Activated CD4-positive, alpha-beta T cell treated with anti-CD3 and anti-CD28 coated beads, Interleukin-2, Interleukin-4, amounts not matched to agents 100 ng/mL and 50 ng/mL, durations not matched to agents 16 hours and 8 hours (primary cell): Measurements from ENCODE around the gene RAB1A.

ENCODE experiments used
- DNase-seq: peaks from one replicate; pipeline ENCODE4 v3.0.0-alpha.2; 2020; ENCODE audit warnings: low spot score

The RAB1A gene

GRCh38 chr2:65061146-65061909 lies 68.6 kb downstream of the RAB1A start:
- DNase-seq = no peak

- DNase-seq = no peak
These were observed 70.8 kb downstream of the RAB1A start for GRCh38 chr2:65059071-65059470.

DNA sequence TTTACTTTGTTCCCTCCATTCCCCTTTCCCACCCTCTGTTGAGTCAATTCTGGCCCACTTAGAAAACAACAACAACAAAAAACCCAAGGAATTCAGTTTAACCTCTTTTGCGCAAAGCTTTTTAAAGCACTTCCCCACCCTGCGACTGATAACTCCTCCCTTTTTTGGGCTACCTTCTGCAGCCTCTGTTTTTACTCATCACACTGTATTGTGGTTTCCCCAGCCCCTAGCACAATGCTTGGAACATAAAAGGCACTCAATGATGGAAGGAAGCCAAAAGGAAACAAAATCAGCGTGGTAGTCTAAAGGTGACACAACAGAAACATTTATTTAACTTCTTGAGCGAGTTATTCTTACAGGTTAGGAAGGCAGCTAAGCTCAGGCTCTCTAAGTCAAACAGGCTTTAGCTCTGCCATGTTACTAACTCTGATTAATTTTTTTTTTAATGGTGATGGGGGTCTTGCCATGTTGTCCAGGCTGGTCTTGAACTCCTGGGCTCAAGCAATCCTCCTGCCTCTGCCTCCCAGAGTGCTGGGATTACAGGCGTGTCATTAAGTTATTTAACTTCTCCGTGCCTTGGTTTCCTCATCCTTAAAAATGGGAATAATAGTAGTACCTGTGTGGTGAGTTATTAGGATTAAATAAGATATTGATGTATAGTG lies 72.4 kb downstream of the RAB1A start:
- peak; percentile 85 for DNase-seq

DNA sequence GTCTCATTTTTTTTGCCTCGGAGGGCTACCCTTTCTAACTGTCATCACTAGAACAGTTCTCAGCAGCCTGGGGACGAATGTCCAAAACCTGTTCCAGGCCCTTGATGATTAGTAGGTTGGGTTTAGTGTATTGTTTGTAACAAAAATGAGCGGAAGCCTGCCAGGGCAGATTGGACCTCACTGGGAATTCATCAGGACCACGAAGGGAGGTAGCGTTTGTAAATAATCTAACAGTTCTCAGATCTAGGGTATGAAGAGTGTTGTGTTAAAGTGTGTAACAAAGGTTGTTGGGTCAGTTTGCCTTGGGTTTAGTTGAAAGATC lies 72.9 kb downstream of the RAB1A start:
- DNase-seq = no peak

GRCh38 chr2:65056215-65057053 lies 73.5 kb downstream of the RAB1A start, which contains the start of gene CEP68:
CEP68 (plus strand) TSS chr2:65056416; CDS start chr2:65069445, 13,029 bp downstream.
- DNase-seq = peak; percentile 98

DNA sequence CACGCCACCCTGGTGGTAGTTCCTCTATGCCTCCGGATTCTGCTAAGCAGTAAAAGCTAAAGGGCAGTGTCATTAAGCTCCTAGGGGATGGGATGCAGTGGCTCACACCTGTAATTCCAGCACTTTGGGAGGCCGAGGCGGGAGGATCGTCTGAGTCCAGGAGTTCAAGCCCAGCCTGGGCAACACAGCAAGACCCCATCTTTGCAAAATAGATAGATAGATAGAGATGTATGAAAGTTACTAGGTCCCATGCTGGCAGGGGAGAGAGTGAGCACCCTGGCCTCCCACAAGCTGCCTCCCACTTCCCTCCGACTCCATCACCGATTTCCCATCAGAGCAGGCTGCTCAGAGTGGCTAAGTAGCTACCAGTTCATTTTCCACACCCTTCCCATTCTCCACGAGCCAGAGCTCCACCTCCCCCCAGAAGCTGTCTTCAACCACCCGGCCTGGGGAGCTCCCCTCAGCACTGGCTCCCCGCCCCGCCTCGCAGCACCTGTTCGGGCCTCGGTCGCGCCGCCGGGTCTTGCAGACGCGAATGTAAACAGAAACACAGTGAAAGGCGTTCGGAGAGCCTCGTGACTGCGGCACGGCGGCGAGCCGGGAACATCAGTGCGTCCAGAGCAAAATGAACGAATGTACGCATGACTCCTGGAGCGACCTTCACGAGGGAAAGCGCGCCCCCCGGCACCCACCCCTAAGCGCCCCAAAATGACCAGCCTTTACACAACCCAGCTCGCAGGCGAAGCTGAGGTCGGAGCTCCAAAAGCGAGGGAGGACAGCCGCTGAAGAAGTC lies 74.3 kb downstream of the RAB1A start:
- no peak for DNase-seq

GRCh38 chr2:65054749-65055421 lies 75.0 kb downstream of the RAB1A start:
- DNase-seq = no peak

DNA sequence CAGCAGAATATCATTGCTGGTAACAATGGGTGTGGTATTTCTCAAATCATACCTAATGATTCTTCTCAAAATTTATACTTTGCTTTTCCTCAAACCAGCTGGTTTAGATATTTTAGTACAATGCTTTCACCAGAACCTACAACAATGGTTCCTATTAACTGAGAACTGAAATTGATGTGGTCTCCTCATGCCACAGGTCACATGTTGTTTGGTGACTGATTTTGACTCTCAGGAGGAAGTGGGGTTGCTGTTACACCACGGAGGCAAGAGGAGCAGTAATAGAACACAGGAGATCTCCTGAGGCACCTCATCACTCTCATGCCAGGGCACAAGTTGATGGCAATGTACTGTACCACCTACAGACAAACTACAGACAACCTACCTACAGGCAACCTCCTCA lies 76.7 kb downstream of the RAB1A start:
- peak; percentile 68 for DNase-seq

- no peak for DNase-seq
These were observed 79.0 kb downstream of the RAB1A start for GRCh38 chr2:65050931-65051330.

GRCh38 chr2:65049010-65049639 lies 80.8 kb downstream of the RAB1A start:
- DNase-seq = no peak

GRCh38 chr2:65046633-65047407 lies 83.1 kb downstream of the RAB1A start:
- DNase-seq = no peak

DNA sequence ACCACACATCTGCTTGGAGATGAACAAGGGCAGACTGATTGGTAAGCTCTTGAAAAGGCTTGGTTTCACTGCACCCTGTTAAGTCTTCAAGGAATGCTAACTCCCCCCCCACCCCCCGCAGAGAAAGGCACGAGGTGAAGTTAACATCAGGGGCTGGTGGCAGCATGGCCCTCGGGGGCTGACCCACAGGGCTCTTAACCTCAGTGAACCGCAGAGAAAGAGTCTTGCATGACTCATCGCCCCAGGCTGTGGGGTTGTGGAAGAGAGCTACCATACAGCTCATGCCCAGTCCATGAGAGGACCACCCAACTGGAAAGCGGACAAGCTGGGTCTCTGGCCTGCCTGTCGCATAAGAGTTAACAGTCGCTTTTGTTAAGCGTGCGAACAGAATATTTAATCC lies 84.3 kb downstream of the RAB1A start:
- DNase-seq = no peak

DNA sequence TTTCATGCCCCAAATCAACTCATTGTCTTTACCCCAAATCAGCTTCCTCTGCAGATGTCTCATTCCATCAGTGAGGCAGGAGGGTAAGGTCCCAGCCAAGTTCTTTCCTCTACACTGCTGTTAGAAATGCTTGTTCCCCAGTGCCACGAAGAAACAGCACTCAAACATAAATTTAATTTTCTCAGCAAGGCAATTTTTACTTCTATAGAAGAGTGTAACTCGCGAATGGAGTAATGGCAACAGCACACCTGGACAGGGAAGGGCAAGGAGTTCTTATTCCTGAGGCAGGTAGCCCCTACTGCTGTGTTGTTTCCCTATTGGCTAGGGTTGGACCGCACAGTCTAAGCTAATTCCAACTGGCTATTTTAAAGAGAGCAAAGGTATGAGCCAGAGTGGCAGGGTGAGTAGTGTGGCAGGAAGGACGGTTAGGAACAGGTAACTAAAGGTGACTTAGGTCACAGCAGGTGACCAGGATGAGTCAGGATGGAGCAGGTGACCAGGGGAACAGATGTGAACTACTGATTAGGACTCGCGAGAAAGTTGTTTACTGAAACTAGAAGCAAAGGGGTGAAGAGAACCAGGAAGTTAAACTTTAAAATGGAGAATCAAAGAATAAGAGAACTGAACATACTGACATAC lies 85.7 kb downstream of the RAB1A start:
- DNase-seq = no peak

GRCh38 chr2:65043001-65043400 lies 86.9 kb downstream of the RAB1A start:
- no peak for DNase-seq

GRCh38 chr2:65040400-65041261 lies 89.3 kb downstream of the RAB1A start:
- peak; percentile 84 for DNase-seq

GRCh38 chr2:65039640-65040039 lies 90.3 kb downstream of the RAB1A start:
- no peak for DNase-seq

DNA sequence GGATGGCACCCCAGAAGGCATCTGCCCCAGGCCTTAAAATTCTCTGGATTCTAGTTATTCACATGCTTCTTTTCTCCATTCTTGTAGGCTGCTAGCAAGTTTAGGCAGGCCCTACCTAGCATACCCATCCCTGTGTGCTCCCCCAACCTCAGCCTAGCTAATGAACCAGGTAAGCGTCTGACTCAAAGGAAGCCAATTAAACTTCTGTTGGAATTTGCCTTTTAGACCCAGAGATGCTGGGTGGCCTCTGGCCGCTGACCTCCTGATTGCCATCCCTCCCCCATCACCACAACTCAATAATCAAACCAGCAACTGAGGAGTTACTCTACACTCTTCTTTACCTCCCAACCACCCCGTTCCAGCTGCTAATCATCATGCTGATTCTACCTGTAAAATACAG lies 92.7 kb downstream of the RAB1A start:
- no peak for DNase-seq
